Tibial nerve (tissue), 4 donors: ENCODE data around the gene WASHC2A.
"Not testable (repeated sequence)": the region's sequence is repeated elsewhere in the genome, so short reads cannot be mapped to it uniquely, and the experiment has no call there.

Experiments
- EP300 ChIP-seq, 2 donors: sonication (generic); formaldehyde crosslinking; IDR thresholded peaks; one replicate each; pipeline ENCODE4 v1.6.1; 2017; ENCODE audit warnings: antibody characterized with exemption in 2 of 2, mild to moderate bottlenecking in 1 of 2
- TF ChIP-seq, protein P1 (sequence below), 5 experiments: fragments of 200-600 bp in 3 of 5; fragments of 450-650 bp in 2 of 5; sonication (generic) in 3 of 5; IDR thresholded peaks; one replicate each; pipeline ENCODE4 v1.5.1; 2016 to 2019; ENCODE audit warnings: antibody characterized with exemption in 5 of 5, mild to moderate bottlenecking in 3 of 5, moderate library complexity in 2 of 5

DNA sequence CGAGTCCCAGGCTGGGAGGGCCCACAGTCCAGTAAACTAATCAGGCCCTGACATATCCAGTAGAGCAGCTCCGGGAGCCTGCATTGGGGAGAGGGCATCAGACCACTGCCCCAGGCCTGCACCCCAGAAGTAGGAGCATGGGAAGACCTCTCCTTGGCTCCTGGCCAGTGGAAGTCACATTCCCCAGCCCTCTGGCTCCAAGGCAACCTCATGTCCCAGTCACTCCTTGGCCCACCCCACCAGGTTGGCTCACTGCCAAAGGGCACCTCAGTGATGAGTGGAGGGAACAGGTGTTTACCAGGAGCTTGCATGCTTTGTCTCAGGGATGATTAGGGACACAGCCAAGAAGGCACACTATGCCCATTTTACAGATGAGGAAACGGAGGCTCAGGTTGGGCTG lies 48.5 kb upstream of the WASHC2A start:
- TF ChIP-seq EP300 (IDR thresholded peaks at IDR 0.05), result not testable (repeated sequence)
- TF ChIP-seq, protein P1, sequence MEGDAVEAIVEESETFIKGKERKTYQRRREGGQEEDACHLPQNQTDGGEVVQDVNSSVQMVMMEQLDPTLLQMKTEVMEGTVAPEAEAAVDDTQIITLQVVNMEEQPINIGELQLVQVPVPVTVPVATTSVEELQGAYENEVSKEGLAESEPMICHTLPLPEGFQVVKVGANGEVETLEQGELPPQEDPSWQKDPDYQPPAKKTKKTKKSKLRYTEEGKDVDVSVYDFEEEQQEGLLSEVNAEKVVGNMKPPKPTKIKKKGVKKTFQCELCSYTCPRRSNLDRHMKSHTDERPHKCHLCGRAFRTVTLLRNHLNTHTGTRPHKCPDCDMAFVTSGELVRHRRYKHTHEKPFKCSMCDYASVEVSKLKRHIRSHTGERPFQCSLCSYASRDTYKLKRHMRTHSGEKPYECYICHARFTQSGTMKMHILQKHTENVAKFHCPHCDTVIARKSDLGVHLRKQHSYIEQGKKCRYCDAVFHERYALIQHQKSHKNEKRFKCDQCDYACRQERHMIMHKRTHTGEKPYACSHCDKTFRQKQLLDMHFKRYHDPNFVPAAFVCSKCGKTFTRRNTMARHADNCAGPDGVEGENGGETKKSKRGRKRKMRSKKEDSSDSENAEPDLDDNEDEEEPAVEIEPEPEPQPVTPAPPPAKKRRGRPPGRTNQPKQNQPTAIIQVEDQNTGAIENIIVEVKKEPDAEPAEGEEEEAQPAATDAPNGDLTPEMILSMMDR (IDR thresholded peaks at IDR 0.05), result not testable (repeated sequence)
